ENCODE measurements around the gene ZFP28.

Gene ZFP28

DNA sequence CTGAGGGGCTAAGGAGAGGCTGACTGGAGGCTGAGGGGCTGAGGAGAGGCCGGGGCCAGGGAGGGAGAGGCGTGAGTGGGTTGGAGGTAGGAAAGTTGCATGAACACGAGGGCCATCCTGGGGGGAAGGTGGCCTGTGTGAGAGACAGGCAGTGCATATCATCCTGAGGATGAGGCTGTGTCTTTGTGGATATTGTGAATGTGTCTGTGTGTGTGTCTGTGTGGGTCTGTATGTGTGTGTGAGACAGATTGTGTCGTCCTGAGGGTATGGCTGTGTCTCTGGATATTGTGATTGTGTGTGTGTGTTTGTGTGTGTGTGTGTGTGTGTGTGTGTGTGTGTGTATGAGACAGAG lies 56.8 kb downstream of the ZFP28 start:
- DNase-seq (ENCODE audit: low read depth) = peak; percentile 10

DNA sequence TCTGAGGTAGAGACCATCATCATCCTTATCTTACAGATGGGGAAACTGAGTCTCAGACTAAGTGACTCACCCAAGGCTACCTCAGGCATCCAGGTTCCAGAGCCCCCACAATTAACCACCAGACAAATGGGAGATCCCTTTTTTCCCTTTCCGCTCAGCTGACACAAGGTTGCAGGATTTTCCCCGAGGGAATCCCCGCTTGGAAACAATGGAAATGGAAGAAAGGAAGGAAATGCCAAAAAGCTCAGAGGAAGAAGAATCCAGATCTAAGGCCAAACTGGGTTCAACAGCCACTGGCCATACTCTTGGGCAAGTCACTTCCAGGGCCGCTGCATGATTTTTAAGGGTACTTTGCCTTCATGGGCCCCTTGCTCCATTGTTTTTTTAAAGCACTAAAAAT lies 57.9 kb downstream of the ZFP28 start:
- no peak for DNase-seq (ENCODE audit: low read depth)

DNA sequence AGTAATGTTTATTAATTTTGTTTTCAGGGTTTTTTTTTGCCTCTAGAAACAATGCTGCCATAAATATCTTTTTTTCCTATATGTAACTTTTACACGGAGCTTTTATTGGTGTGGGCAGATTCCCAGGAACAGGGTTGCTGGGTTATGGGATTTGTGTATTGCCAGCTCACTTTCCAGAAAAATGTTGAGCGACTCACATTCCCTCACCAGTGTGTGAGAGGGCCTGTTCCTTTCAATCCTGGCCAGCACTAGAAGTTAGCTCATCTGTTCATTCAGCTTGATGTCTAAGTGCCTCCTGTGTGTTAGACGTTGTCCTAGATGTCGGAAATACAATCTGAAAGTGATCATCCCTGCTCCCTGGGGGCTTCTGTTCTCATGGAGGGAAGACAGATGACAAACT lies 58.9 kb downstream of the ZFP28 start:
- DNase-seq (ENCODE audit: low read depth) = peak; percentile 3

DNA sequence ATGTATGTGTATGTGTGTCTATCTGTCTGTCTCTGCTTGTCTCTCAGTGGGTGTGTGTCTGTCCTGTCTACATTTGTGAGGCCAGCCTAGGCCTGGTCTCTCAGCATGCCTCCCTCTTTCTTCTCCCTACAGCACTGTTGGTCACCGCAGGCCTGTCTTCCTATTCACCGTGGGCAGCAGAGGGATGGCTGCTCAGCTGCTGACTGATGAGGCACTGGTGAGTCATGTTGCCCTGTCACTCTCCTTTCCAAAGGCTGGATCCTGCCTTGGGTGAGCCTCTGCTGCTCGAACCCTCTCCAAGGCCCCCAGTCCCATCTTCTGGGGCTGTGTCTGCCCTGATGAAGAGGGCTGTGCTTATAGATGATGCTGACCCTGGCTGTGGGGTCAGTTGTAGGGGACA lies 62.6 kb downstream of the ZFP28 start:
- no peak for DNase-seq (ENCODE audit: low read depth)

DNA sequence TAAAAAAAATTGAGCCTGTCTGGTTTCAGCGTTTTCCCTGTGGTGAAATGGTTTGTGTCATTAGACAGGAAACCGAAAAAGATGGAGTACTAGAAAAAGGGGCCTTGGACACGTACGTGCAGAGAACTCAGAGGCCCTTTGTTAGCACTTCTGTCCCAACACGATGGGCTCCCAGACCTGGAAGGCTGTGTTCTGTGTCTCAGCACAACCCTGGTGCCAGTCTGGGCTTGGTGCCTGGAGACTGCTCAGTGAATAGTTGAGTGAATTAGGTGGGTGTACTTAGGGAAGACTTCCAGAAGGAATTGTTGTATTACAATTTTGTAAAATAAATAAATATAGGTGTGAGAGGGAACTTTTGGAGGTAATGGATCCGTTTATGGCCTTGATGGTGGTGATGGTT lies 65.1 kb downstream of the ZFP28 start:
- no peak for DNase-seq (ENCODE audit: low read depth)

Measured in GM04503 (cell line).